HG03139 (cell line): ENCODE results near the gene CNOT4.

Experiments used
- ATAC-seq: cut with Tn5 transposase; IDR thresholded peaks from one replicate; pipeline ENCODE4 v1.9.1; 2021; ENCODE audit not compliant: unreplicated experiment

CNOT4 gene

GRCh38 chr7:135509839-135510591 is at the start of gene CNOT4:
Gene CNOT4, minus strand, starts transcription at chr7:135510102. Its CDS starts 71,771 bp downstream, at chr7:135438331.
- ATAC-seq: peak; percentile 93

- no peak for ATAC-seq
Measured at GRCh38 chr7:135558881-135559280, 49.0 kb upstream of the CNOT4 start.

GRCh38 chr7:135558337-135558767 is 48.5 kb upstream of the CNOT4 start:
- peak; percentile 74 for ATAC-seq

- ATAC-seq: peak; percentile 69
Measured at GRCh38 chr7:135557455-135558336, 47.8 kb upstream of the CNOT4 start, which contains the start of gene NUP205. Gene NUP205, plus strand, starts transcription at chr7:135557917. Its CDS starts 28 bp downstream, at chr7:135557945.

GRCh38 chr7:135553346-135553745 is 43.4 kb upstream of the CNOT4 start:
- no peak for ATAC-seq

GRCh38 chr7:135552148-135552547 is 42.2 kb upstream of the CNOT4 start:
- no peak for ATAC-seq

GRCh38 chr7:135550196-135550595 is 40.3 kb upstream of the CNOT4 start:
- no peak for ATAC-seq

GRCh38 chr7:135541029-135541428 is 31.1 kb upstream of the CNOT4 start:
- no peak for ATAC-seq

- no peak for ATAC-seq
Measured at GRCh38 chr7:135539629-135540028, 29.7 kb upstream of the CNOT4 start.

GRCh38 chr7:135538376-135538775 is 28.5 kb upstream of the CNOT4 start:
- ATAC-seq: no peak

GRCh38 chr7:135537905-135538304 is 28.0 kb upstream of the CNOT4 start:
- ATAC-seq: no peak

GRCh38 chr7:135537453-135537852 is 27.6 kb upstream of the CNOT4 start:
- no peak for ATAC-seq

- ATAC-seq: no peak
Measured at GRCh38 chr7:135536150-135536549, 26.2 kb upstream of the CNOT4 start.

GRCh38 chr7:135527025-135527424 is 17.1 kb upstream of the CNOT4 start:
- no peak for ATAC-seq

- ATAC-seq: no peak
Measured at GRCh38 chr7:135525426-135525825, 15.5 kb upstream of the CNOT4 start.

GRCh38 chr7:135523146-135523545 is 13.2 kb upstream of the CNOT4 start:
- no peak for ATAC-seq

GRCh38 chr7:135522509-135522908 is 12.6 kb upstream of the CNOT4 start:
- ATAC-seq: no peak

GRCh38 chr7:135519871-135520270 is 10.0 kb upstream of the CNOT4 start:
- no peak for ATAC-seq

- no peak for ATAC-seq
Measured at GRCh38 chr7:135519233-135519688, 9.4 kb upstream of the CNOT4 start.

- ATAC-seq: no peak
Measured at GRCh38 chr7:135518748-135519147, 8.8 kb upstream of the CNOT4 start.

GRCh38 chr7:135517060-135517459 is 7.2 kb upstream of the CNOT4 start:
- no peak for ATAC-seq

GRCh38 chr7:135514856-135515255 is 5.0 kb upstream of the CNOT4 start:
- no peak for ATAC-seq
